GM19193 (cell line): ENCODE data around the gene SPATA31C1.

Source experiments
- POLR2A ChIP-seq: IDR thresholded peaks from 4 replicates; pipeline ENCODE4 v1.6.1; 2011; ENCODE audit not compliant: insufficient read depth, insufficient read length; ENCODE audit errors: extremely low read depth

The SPATA31C1 gene

DNA sequence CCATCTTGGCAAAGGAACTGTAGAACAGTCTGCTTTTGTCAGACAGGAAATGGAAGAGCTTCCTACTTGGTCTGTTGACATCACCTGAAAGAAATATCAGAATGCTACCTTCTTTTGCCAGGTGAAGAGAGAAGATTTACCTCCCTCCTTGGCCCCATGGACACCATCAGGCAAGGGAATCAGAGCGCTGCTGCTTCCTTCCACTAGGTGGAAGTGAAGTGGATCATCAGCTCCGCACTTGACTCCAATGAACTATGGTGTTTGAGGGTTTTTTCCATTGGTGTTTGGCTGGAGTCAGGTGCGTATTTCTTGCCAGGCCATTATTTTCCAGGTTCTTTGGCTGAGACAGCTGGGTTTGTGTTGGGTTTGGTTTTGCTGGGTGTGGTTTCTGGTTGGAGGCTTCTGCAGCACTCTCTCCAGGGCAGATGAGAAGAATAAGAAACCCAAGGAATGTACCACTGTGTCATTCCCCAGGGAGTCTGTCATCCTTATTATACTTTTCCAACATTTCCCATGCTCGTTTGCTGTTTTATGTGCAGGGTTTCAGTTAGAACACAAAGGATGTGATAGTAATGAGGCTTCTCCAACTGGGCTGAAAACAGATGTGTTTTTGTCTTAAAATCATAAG, 22.6 kb upstream of the SPATA31C1 start:
- TF ChIP-seq POLR2A = no peak

DNA sequence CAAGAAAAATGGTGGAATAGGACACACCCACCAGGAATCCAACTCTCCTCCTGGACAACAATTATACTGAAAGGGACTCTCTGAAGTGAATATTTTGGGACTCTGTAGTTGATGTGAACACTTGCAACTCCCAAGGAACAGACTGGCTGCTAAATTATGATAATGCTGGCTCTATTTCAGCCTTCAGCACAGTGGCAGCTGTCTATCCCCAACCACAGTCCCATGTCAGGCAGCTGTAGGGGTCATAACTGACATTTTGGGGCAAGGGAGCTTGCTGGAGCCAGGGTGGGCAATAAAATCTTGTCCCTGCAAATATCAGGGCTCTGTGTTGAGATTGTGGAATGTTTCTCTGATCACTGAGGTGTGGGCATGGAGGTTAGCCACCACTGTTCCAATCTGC, 20.9 kb upstream of the SPATA31C1 start:
- no peak for TF ChIP-seq POLR2A

DNA sequence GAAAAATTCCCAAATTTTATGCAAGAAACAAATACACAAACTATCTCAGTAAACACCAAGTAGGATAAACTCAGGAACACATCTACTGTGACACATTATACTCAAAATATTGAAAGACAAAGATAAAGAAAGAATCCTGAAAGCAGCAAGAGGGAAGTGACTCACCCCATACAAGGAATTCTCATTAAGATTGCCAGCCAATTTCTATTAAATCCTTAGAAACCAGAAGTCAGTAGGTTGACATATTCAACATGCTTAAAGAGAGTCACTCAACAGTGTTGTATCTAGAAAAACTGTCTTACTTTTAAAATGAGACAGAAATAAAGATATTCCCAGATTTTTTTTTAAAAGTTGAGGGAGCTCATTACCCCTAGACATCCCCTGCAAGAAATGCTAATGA, 19.6 kb upstream of the SPATA31C1 start:
- no peak for TF ChIP-seq POLR2A

DNA sequence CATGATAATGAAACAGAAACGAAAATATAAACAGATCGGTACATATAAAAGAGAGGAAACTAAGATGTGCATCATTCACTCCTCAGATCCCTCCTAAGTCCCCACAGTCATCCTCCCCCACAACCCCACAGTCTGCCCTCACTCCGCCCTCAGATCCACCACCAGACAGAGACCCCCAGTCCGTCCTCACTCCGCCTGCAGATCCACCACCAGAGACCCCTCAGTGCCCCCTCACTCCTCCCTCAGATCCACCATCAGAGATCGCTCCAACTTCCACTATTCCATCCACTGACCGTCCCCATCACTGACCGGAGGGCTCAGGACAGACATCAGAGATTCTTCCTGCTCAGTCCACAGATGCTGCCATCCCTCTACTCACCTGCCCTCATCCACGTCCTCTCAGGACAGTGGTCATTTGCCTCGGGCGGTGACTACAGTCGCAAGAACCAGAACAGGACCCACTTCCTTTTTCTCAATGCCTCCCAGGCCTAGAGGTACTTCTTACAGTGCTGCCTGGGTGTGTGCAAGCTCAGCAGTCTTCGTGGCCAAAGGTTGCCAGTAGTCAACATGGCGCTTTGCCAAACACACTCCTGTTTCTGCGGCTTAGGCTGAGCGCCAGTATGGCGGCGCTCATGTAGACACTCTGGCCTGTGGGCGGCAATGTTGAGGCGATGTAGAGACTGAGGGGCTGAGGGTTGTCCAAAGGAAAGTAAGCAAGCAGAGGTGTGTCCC, 8.3 kb upstream of the SPATA31C1 start:
- no peak for TF ChIP-seq POLR2A

DNA sequence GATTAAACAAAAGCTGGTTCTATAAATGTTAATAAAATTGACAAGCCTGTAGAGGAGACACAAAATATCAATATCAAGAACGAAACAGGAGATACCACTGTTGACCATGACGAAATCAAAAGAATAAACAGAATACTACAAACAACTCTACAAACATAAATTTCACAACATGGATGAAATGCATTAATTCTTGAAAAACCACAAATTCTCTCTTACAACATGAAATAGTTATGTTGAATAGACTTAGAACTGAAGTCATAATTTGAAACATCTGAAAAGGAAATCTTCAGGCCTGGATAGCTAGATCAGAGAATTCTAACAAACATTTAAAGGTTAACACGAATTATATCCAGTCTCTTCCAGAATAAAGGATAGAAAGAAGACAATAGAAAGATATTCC, 6.9 kb upstream of the SPATA31C1 start:
- TF ChIP-seq POLR2A = no peak

DNA sequence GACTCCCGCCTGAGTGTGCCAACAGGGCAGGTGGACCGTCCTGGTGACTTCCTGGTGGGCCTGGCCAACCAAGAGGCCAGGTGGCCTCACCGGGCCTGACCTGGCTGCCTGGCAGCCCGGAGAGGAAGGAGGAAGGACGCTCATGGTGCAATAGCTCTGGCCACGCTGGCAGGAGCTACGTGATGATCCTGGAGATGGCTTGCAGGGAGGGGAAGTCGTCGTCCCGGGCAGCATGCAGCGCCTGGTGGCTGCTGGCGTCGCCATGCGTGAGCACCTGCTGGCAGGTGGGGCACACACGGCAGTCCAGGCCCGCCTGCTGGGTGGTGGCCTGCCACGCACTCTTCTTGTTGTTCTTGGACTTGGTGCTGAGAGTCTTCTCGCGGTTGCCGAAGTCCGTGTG, 26.3 kb downstream of the SPATA31C1 start:
- no peak for TF ChIP-seq POLR2A

DNA sequence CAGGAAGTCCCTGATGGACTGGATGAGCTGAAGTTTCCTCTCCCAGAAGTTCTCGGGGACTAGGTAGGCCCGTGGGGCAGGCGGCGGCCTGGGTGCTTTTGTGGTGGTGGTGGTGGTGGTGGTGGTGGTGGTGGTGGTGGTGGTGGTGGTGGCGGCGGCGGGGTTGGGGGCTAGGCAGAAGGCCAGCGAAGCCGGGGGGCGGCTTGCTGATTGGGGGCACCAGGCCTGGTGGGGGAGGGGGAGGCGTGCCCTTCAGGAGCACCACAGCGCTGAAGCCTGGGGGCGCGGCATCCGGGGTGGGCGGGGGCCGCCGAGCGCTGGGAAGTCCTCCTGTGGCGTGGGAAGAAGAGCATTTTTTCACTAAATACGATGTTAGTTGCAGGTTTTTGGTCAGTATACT, 26.9 kb downstream of the SPATA31C1 start:
- no peak for TF ChIP-seq POLR2A

DNA sequence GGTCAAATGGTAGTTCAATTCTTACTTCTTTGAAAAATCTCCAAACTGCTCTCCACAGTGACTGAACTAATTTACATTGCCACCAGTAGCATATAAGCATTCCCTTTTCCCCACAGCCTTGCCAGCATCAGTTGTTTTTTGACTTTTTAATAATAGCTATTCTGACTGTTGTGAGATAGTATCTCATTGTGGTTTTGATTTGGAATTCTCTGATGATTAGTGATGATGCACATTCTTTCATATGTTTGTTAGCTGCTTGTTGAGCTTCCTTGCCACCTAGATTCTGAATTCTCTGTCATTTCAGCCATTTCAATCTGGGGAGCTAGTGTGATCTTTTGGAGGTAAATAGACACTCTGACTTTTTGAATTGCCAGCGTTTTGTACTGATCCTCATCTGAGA, 32.5 kb downstream of the SPATA31C1 start:
- TF ChIP-seq POLR2A = no peak

DNA sequence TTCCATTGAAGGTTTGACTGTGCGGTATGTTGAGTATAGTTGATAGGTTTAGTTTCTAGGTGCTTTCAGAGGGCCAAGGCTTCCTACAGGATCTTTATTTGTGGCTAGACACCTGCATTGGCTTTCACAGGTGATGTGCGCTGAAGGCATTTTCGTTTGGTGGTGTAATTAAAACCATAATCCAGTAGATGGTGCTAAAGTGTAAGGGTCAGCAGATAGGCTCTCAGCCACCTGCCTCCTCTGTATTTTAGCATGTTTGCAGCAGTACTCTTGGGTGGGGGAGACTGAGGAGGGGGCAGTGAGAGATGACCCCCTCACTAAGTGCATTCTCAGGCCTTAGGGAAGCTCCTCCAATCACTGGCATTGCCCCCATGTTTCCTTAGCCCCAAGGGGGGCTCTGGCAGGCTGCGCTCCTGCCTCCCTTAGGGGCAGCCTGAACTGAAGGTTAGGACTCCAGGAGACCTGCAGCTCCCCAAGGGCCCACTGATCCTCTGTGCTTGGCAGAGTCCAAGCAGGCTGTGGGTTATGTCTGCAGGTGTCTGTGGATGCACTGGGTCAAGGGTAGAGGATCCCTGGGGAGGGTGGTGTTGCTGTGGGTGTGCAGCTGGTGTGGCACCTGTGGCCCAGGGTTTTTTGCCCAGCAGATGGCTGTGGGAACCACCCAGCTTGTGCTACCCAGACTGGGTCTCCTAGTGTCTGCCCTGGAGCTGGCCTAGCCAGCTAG, 33.2 kb downstream of the SPATA31C1 start:
- TF ChIP-seq POLR2A = no peak

DNA sequence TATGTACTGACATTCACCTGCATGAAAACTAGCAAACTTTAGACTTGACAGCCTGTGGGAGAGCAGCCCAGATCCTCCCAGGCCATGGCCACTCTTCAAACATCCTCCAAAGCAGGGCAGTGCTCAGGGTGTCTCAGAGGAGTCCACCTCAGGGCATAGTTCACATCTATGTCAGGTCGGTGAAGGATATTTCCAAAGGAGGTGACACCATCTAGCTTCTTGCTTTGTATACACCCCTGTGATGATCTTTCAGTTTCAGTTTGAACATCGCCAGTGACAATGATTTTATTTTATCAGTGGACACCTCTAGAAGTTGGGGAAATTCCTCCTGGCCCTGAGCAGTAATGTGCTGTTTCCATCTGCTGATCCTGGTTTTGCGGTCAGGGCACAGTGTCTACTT, 36.5 kb downstream of the SPATA31C1 start:
- no peak for TF ChIP-seq POLR2A

DNA sequence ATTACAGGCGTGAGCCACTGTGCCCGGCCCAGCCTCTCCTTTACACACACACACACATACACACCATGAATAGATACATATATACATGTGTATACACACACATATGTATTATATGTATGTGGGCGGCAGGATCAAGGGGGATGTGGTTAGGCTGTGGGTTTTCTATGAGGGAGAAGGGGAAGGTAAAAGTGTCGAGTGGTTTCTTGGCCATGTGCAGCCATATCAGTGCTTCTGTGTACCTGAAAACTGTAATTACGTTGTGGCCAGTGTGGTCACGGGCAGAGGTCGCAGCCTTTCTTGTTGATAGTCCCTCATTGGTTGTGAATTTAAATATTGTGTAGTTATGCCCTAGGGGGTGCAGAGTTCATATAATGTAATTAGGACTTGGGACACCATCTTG, 40.1 kb downstream of the SPATA31C1 start:
- TF ChIP-seq POLR2A = no peak

DNA sequence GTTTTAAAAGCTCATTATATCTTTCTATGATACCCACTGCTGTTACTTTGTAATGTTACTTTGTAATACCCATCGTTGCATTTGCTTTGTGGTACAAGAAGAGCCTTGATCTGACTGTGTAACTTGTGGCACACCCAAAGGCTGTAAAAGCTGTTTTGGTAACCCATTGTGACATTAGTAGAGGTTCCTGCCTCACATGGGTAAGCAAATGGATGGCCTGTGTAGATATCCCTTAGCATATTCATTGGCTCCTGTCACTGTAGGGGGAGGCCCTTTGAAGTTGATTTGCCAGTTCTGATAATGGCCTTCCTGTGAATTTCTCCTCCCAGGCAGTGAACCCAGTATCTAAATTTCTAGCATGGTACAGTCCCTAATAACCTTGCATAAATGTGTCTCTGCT, 40.8 kb downstream of the SPATA31C1 start:
- no peak for TF ChIP-seq POLR2A

DNA sequence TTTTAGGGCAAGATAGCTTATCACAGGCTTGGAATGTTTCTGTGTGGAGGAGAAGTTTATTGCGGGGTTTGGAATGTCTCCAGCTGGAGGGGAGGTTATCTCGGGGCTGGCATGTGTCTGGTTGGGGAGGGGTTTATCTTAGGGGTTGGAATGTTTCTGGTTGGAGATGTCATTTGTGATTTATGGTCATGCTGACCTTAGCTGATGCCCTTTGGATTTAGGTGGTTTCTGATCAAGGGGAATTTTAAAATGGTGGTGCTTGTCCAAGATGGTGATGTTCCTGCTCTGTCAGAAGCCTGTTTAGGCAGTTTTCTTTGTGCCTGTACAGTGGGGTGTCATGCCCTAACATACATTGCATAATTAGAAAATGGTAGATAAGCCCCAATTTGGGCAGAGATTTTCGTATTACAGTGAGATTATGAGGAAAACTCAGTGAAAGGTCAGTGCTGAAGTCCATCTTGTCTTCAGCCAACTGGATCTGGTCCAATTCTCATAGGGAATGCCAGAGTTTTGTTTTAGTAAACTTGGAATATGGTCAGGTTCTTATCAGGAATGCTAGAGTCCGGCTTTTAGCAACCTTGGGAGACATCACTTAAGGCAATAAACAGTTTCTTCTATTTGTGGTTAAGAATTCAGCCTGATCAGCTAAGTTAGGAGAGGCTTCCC, 42.3 kb downstream of the SPATA31C1 start:
- TF ChIP-seq POLR2A = no peak

DNA sequence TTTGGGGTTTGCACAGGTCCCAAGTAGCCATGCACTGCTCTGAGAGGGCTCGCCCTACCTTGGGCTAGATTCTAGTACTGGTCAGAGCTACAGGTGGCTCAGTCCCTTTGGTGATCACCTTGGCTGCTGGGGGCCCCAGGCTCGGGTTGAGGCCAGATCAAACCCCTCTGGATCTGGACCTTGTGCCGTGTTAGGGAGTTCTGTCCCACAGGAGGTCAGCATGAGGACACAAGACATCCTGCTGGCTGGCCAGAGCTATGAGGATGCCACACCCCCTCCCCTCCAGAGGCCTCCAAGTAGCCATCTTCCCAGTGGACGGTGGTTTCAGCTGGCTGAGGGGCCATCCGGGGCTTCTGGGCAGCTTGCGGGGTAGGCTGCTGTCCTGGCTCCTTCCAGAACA, 46.0 kb downstream of the SPATA31C1 start:
- TF ChIP-seq POLR2A = no peak

DNA sequence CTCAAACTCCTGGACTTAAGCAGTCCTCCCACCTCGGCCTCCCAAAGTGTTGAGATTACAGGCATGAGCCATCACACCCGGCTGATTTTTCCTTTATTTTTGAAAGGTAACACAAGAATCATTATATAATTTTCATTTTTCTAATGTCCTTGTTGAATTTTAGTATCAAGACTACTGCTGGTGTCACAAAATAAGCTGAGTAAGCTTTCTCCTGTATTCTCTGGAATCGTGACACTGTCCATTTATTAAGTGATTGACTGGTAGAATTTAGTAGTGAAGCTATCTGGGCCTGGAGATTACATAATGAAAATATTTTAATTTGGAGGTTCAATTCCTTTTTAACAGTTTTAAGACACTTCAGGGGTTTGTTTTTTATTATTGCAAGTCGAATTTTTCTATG, 47.1 kb downstream of the SPATA31C1 start:
- no peak for TF ChIP-seq POLR2A
